ENCODE data around the gene LRP2BP.
"Not testable (repeated sequence)": the region's sequence is repeated elsewhere in the genome, so short reads cannot be mapped to it uniquely, and the experiment has no call there.

The LRP2BP gene

GRCh38 chr4:185358959-185359358 lies 36.8 kb downstream of the LRP2BP start:
- no peak for DNase-seq

GRCh38 chr4:185358514-185358913 lies 37.2 kb downstream of the LRP2BP start:
- peak; percentile 71 for DNase-seq

GRCh38 chr4:185357733-185358440 lies 37.8 kb downstream of the LRP2BP start:
- no peak for DNase-seq

- no peak for DNase-seq
Observed at GRCh38 chr4:185357211-185357610, 38.5 kb downstream of the LRP2BP start.

GRCh38 chr4:185352741-185353140 lies 43.0 kb downstream of the LRP2BP start:
- no peak for DNase-seq

- no peak for DNase-seq
Observed at GRCh38 chr4:185352202-185352601, 43.5 kb downstream of the LRP2BP start.

- DNase-seq: no peak
Observed at GRCh38 chr4:185351691-185352090, 44.0 kb downstream of the LRP2BP start.

GRCh38 chr4:185346975-185347601 lies 48.6 kb downstream of the LRP2BP start:
- DNase-seq: no peak

- DNase-seq: peak; percentile 26
Observed at GRCh38 chr4:185344743-185345538, 50.8 kb downstream of the LRP2BP start.

GRCh38 chr4:185343726-185344581 lies 51.8 kb downstream of the LRP2BP start:
- no peak for DNase-seq

GRCh38 chr4:185341841-185342240 lies 53.9 kb downstream of the LRP2BP start:
- no peak for DNase-seq

GRCh38 chr4:185341377-185341776 lies 54.3 kb downstream of the LRP2BP start:
- no peak for DNase-seq

- no peak for DNase-seq
Observed at GRCh38 chr4:185339941-185340340, 55.8 kb downstream of the LRP2BP start.

- DNase-seq: no peak
Observed at GRCh38 chr4:185335579-185335978, 60.1 kb downstream of the LRP2BP start.

- no peak for DNase-seq
Observed at GRCh38 chr4:185334326-185334725, 61.4 kb downstream of the LRP2BP start.

GRCh38 chr4:185332575-185333464 lies 62.9 kb downstream of the LRP2BP start:
- DNase-seq: no peak

GRCh38 chr4:185329879-185330510 lies 65.7 kb downstream of the LRP2BP start:
- not testable (repeated sequence) for DNase-seq

- DNase-seq: no peak
Observed at GRCh38 chr4:185328586-185328985, 67.1 kb downstream of the LRP2BP start.

GRCh38 chr4:185325721-185326120 lies 70.0 kb downstream of the LRP2BP start:
- DNase-seq: not testable (repeated sequence)

GRCh38 chr4:185324361-185324760 lies 71.4 kb downstream of the LRP2BP start:
- DNase-seq: not testable (repeated sequence)

- no peak for DNase-seq
Observed at GRCh38 chr4:185323606-185324005, 72.1 kb downstream of the LRP2BP start.
